ENCODE results near the gene ARHGAP10. TPM values are rescaled to one million over a fixed set of nuclear protein-coding genes. Genes with fewer than 3 reads are reported as not detected.

The ARHGAP10 gene, protein sequence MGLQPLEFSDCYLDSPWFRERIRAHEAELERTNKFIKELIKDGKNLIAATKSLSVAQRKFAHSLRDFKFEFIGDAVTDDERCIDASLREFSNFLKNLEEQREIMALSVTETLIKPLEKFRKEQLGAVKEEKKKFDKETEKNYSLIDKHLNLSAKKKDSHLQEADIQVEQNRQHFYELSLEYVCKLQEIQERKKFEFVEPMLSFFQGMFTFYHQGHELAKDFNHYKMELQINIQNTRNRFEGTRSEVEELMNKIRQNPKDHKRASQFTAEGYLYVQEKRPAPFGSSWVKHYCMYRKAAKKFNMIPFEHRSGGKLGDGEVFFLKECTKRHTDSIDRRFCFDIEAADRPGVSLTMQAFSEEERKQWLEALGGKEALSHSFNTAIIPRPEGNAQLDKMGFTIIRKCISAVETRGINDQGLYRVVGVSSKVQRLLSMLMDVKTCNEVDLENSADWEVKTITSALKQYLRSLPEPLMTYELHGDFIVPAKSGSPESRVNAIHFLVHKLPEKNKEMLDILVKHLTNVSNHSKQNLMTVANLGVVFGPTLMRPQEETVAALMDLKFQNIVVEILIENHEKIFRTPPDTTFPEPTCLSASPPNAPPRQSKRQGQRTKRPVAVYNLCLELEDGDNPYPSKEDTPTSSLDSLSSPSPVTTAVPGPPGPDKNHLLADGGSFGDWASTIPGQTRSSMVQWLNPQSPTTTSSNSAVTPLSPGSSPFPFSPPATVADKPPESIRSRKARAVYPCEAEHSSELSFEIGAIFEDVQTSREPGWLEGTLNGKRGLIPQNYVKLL
- polyA plus RNA-seq (ENCODE audit: insufficient read length): 39.4 TPM

DNA sequence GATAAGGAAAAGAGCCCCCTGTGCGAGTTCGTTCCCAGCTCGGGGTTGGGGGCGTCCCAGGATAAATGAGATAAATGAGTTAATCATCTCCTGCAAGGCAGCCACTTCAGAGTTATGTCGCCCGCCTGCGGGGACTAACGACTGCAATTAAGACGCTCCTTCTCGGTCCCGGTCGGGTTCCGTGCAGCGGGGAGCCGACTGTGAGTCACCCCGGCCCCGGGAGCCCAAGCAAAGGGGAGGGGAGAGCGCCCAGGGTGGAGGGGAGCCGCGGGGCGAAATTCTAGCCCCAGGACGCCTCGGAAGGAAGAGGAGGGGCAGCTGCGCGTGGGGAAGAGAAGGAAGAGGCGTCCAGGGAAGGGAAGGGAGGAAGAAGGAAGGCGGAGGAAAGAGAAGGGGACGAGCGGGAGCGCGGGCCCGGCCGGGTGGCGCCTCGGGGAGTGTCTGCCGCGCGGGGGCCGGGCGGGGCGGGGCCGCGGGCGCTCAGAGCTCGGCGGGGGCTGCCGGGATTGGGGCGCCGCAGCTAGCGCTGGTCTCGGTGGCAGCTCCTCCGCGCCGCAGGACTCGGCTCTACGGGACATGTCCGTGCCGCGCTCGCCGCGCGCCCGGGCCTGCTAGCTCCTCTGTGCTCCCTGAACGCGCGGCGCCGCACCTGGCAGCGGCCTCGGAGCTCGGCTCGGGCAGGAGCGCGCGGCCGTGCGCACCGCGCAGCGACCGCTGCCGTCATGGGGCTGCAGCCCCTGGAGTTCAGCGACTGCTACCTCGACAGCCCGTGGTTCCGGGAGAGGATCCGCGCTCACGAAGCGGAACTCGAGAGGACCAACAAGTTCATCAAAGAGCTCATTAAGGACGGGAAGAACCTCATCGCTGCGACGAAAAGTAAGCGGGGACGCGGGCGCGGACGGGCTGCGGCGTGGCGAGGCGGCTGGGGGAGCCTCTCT, at the start of gene ARHGAP10:
Gene ARHGAP10, plus strand, starts transcription at position 509 of the 938 bp plus-strand sequence. Its CDS starts 214 bp downstream, at position 723.
- DNase-seq: peak; percentile 84

DNA sequence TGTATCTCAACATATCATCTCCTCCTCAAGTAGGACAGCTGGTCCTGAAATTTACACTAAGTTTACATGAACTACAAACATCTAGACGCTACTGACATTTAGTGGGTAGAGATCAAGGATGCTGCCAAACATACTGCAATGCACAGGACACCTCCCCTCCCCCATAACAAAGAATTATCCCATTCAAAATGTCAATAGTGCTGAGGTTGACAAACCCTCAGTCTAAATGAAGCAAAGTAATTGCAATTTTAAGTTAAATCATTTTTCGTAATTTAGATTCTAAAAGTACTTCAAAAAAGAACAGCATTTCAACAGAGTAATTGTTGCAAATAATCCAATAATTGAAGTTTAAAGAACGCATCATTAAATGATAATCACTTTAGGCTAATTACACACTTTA, 49.1 kb upstream of the ARHGAP10 start:
- no peak for DNase-seq

DNA sequence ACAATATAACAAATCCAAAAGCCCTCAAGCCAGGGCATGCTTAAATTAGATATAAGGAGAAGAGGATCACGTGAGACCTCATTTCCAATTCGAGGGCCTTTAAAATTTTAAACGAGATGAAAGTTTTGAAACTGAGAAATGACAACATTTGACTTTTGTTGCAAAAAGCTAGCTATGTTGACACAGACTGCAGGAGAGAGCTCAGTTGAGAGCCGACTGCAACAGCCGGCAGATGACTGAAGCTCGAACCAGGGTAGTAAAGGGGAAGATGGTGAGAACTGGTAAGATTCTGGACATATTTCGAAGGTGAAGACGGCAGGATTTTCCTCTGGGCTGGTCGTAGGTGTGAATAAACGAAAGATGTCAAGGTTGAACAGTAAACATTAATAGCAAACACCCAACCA, 48.7 kb upstream of the ARHGAP10 start:
- peak; percentile 36 for DNase-seq

DNA sequence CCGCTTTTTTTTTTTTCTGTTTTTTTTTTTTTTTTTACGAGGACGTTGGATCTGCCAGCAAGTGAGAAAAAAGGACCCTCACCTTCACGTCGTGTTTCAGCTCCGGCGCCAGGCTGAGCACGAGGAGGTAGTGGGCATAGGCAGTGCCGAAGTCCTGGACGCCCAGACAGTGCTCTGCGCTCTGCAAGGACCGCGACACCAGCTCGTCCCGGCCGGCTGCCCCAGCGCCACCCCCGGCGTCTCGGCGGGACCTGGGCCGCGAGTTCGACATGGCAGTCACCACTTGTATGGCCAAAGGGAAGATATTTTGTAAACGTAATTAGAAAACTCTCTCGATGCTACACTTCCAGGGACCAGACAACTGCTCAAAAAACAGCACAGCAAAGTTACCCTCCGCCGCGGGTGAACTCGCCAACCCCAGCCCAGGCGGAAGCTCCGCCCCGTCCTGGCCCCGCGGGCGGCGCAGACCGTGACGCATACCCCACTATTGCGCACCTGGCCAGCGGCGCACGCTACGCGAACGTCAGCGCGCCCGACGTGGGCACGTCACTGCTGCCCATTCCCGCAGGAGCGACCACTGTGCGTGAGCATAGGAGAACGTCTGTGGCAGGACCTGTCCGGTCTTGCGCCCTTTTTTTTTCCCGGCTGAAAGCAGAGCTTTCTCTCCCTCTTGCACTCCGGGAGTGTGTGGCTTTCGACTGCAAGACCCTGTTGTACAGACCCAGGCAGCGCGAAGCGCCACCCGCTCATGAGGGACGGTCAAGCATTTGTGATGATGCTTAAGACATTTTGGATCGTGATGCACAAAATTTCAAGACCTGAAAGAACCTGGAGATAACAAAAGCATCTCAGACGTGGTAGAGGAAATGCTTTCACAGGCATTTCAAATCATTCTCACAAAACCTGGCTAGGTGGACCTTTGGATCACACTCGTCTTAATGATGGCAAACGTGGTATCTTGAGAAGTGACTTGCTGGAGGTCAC, 47.9 kb upstream of the ARHGAP10 start, which contains the start of gene PRMT9:
Gene PRMT9, minus strand, starts transcription at position 447 of the 984 bp plus-strand sequence. Its CDS starts 176 bp downstream, at position 271.
- peak; percentile 95 for DNase-seq

DNA sequence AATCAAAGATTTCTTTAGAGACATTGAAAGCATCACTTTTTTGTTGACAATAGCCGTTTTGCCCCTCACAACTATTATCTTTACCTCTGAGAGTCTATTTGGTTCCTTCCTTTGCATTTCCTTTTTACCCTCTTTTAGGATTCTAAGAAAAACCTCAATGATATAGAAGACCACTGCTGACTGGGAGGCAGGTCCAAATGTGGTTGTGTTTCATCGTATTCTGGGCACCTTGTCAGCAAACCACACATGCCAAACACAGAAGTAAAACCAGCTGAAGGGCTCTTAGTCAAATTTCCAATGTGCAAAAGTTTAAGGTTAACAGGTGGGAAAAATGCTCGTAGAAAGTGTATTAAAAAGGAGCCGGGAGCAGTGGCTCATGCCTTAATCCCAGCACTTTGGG, 42.8 kb upstream of the ARHGAP10 start:
- no peak for DNase-seq

DNA sequence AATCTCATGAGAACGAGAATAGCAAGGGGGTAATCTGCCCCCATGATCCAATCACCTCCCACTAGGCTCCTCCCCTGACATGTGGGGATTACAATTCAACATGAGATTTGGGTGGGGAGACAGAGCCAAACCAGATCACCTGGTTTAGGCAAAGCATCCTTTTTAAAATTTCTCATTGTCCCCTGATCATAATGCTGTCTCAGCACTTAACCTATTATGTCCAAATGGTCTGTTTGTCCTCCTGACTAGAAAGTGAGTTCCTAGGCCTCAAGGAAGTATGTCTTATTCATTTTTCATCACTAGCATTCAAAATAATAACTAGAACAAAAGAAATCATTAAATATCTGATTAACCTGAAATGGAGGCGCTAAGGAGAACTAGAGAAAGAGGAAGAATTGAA, 40.1 kb upstream of the ARHGAP10 start:
- DNase-seq: no peak

DNA sequence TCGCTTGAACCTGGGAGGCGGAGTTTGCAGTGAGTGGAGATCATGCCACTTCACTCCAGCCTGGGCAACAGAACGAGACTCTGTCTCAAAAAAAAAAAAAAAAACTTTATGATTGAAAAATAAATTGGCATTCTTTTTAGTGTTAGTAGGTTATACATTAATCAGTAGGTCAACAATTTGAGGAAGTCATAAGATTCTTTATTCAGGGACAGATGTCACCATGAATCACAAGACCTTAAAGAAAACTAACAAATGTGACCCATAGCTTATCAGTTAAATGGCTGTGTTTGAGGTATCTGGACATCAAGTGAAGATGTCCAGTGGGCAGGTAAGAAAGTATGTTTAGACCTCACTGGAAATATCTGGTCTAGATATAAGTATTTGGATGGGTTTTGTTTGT, 38.7 kb upstream of the ARHGAP10 start:
- DNase-seq: no peak

DNA sequence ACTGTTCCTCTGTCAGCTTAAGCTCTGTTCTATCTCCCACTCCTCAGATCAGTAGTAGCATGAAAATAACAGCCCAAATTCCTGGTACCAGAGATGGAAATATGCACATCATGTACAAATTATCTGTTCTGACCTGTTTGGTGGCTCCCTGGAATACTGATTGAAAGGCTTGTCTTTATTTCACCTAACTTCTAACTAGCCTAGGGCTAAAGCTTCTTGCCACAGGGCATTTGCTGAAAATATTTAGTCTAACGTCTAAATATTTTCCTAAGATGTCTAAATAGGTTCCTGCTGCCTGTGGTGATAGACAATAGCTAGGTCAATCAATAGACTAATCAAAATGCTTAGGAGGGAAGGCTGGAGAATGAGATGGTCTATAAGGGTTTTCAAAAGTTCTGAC, 35.0 kb upstream of the ARHGAP10 start:
- DNase-seq: no peak

DNA sequence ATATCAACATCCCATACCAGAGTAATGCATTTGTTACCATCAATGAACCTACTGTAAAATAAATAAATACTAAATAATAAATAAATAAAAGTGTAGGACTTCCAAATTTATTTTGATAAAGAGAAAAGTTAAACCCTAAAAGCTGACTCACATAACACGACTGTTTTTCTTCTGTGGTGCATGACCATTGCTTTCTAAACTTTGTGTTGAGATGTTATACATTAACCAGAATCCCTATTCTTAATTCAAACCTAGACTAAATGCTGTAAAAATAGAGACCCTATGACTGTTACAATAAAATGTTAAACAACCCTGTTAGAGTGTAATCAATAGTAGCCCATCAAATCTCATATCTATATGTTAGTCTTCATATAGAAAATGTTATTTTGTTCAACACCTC, 27.0 kb upstream of the ARHGAP10 start:
- no peak for DNase-seq

DNA sequence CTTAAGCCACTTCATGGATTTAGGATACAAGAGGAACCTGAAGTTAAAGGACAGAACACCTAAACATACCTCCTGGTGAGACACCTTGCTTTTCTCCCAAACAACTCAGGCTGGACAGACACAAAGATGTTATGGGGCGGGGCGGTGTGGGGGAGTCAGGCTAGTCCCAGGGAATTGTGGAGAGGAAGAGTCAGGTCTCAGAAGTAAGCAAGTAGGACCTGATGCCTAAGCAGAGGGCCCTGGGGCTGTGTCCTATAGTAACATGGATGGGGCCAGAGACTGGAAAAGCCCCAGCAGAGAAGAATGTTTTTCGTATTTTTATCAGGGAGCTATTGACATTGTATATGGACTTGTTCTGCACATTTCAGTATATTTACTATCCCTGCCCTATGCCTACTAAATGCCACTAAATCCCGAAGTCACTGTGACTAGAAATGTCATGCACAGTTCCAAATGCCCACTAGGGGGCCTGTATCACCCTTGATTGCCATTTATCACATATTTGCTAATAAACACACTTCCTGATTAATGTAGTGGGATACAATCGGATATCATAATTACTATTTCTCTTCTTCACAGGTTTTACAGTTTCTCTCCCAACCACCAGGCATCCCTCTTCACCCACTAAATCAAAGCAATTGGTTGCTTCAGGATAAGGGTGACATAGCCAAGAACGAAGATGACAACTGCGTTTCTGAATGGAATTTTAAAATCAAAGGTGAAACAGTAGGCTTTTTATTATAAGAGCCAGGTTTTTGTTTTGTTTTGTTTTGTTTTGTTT, 23.8 kb upstream of the ARHGAP10 start:
- peak; percentile 22 for DNase-seq

DNA sequence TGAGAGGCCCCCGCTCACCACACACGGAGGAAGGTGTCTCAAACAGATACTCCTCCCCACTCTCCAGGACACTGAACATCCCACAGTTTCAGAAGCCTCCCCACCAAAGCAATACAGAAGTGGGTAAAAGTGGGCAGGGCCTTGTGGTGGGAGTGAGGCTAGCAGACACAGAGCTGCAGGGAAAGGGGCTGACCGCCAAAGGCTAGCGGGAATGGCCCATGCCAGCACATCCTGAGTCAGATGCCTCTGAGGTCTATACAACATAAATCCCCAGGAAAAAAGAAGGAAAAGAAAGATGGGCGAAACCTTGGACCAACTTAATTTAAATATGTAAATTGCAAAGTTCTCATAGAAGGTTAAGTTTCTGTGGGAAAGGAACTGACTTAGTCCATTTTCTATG, 21.9 kb upstream of the ARHGAP10 start:
- no peak for DNase-seq

DNA sequence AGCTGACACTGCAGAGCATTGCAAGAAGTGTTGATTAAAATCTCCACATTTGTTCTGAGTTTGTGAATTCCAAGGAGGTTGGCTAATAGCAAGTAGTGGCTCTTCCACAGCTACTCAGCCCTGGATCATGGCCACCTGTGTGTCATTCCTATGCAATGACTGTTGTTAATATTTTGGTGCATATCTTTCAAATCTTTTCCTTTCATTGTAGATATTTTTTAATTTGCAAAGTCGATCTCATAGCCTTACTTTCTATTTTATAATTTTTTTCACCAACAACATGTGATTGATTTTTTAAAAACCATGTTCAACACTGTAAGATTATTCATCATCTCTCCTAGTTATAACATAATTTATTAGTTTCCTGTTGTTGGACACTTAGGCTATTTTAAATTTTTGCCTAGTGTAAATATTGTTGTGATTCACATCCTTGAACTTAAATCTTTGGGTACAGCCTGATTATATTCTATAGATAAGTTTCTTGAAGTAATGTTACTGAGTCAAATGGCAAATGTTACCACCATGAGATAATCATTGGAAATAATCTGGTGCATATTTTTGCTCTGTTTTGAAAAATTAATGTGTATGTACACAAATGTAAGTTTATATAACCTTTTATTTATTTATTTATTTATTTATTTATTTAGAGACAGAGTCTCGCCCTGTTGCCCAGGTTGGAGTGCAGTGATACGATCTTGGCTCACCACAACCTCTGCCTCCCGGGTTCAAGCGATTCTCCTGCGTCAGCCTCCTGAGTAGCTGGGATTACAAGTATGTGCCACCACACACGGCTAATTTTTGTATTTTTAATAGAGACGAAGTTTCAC, 17.1 kb upstream of the ARHGAP10 start:
- peak; percentile 26 for DNase-seq

DNA sequence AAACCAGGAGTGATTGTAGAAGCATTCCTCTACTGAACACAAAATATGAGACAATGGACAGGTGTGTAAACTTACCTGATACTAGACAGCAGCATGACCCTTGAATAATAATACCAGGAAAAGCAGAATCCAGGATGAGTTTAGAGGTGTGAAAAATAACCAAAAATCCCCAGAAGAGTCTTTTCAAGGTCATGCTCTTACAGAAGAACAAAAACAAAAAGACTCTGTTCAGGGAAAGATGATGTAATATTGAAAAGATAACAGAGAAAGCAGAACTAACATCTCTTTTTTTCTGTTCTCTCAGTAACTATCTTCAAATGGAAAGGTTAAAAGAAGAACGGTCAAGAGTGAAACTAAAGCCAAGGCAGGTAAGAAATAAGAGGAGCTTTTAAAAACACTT, 14.0 kb upstream of the ARHGAP10 start:
- DNase-seq: no peak

DNA sequence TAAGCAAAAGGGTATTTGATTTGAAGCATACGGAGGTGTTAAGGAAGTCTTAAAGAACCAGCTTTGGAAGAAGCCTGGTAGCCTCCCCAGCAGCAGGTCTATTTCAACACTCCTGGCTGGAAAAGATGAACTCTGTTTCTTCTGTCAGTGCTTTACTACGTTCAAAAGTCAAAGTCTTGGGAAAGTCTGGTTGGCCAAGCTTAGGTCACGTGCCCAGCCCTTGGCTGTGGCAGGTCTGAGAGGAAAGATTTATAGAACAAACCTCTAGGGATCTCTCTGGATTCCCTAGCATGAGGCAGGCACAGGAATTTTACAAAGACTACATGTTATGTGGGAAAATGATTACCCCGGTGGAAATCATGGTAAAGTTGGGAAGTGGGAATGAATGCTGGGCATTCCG, 8.6 kb upstream of the ARHGAP10 start:
- no peak for DNase-seq

DNA sequence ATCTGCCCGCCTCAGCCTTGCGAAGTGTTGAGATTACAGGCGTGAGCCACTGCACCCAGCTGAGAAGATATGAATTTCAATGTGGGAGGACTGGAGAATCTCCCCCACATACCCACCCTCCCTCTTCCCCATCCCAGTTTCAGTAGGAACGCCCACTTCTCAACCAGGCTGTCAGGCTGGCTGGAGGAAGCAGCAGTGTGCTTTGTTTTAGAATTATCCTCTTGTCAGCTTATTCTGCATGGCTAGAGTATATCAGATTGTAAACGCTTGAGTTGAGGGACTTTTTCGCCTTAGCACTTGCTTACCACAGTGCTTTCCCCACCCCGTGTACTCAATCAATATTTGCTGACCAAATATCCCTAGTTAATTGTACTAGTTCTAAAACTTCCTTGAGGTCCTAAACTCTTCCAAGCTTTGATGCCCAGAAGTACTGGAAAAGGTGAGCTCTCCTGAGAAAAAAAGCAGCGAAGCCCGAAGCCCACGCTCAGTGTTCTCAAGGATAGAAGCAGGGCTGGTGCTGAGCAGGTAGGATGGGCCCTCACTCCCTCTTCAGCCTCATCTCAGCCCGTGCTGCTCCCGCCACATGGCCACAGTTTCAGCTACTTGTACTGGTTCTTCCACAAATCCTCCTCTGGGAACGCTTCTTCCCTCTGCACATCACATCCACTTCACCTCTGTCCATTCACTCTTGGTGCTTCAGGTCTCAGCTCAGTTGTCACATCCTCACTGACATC, 7.3 kb upstream of the ARHGAP10 start:
- no peak for DNase-seq

DNA sequence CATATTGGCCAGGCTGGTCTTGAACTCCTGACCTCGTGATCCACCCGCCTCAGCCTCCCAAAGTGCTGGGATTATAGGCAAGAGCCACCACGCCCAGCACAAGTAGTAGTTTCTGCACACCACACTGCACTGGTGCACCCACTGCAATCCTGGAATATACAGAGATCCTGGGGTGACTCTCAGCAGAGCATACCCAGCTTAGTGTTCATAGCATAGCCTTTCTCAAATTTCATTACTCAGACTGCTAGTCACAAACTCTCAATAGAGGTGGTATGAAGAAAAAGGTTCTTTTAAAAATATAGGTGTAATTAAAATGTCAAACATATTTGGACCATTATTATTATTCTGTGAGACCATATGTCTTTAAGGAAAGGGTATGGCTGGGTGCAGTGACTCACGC, 6.2 kb upstream of the ARHGAP10 start:
- DNase-seq: no peak

DNA sequence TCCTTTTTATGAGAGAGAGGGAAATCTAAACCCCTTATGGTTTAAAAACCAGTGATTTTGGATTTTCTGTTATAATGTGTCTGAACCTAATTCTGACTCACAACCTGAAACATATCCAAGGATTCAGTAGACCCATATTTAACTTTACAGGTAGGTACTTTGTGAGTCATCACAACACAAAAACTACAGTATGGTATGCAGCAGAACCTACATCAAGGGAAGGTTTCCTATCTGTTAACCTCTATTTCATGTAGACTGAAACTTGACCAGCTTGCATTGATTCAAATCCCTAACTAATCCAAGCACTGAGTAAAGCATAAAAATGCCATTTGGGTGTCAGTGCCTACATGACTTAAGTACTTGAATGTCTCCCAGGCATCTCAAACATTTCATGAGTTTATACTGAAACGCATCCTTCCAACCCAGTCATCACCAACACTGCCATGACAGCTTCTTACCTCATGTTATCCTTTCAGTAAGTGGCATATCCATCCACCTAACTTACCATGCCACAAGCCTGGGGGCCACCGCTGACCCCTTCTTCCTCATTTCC, 4.3 kb upstream of the ARHGAP10 start:
- no peak for DNase-seq

DNA sequence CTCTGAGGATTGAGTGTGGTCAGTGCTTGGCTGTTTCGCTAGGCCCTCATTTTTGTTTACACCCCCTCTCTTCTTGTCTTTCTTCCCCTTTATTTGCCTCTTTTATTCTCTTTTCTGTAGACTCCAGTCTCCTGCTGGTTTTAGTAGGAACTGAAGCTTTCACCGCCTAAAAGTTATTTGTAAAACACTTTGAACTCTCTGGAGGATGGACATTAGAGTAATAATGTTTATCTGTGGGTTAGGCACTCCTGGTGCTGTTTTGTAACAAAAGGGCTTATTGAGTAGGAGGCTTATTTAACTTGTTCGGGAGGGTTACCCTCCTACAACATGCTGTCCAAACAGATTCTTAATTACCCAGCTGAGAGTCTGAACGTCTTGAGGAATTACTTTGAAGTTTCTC, 1.6 kb upstream of the ARHGAP10 start:
- no peak for DNase-seq

All from hindlimb muscle (tissue), 1 donor.